Activated T-cell treated with anti-CD3 and anti-CD28 coated beads, Interleukin-2, amount 50 U/mL, for 72 hours (primary cell): ENCODE results near the gene MIOS. TPM values are rescaled to one million over a fixed set of nuclear protein-coding genes. Genes with fewer than 3 reads are reported as not detected.

Experiments used
- ATAC-seq, 2 donors: fragments of 150-1000 bp; cut with Tn5 transposase; replicated peaks in 1 of 2; 2 replicates each; pipeline ENCODE4 v1.10.0; 2021; ENCODE audit warnings: moderate library complexity in 2 of 2, mild to moderate bottlenecking in 1 of 2
- DNase-seq, 2 donors: peaks; one replicate each; pipeline ENCODE4 v3.0.0; 2021 to 2022; ENCODE audit warnings: mixed read lengths in 1 of 2
- H3K27ac Mint-ChIP-seq: one replicate; pipeline ENCODE4 v1.8.0; 2022; ENCODE audit warnings: mild to moderate bottlenecking, moderate library complexity, mixed read lengths
- H3K27me3 Mint-ChIP-seq: one replicate; pipeline ENCODE4 v1.8.0; 2022; ENCODE audit warnings: low read depth, mixed read lengths
- H3K36me3 Mint-ChIP-seq, 2 donors: one replicate each; pipeline ENCODE4 v1.8.0; 2022; ENCODE audit warnings: mixed read lengths in 2 of 2, mild to moderate bottlenecking in 1 of 2; ENCODE audit not compliant: insufficient read depth in 2 of 2
- H3K4me1 Mint-ChIP-seq: one replicate; pipeline ENCODE4 v1.8.0; 2022; ENCODE audit warnings: low read depth, mixed read lengths
- H3K4me3 Mint-ChIP-seq, 2 donors: one replicate each; pipeline ENCODE4 v1.8.0; 2022; ENCODE audit warnings: mild to moderate bottlenecking in 2 of 2, mixed read lengths in 2 of 2, moderate library complexity in 2 of 2
- H3K9me3 Mint-ChIP-seq, 2 donors: one replicate each; pipeline ENCODE4 v1.8.0; 2022; ENCODE audit warnings: mixed read lengths in 2 of 2
- total RNA-seq, 2 donors: library from RNA; stranded (reverse); gene quantifications; one replicate each; pipeline ENCODE4 v1.2.3, GENCODE V29; 2022

Gene MIOS
- total RNA-seq, 2 donors from 2014 or later: 49.5 to 60.7 TPM

- ATAC-seq (no peak), DNase-seq (no peak)
- Mint-ChIP-seq H3K27me3 (no peaks in the 10 kb centered on the region), H3K27ac (no peak overlapping the region), H3K9me3 (no peaks in the 10 kb centered on the region), H3K4me3 (no peak overlapping the region), H3K4me1 (peaks cover 11% of the 10 kb centered on the region), H3K36me3 (no peaks in the 10 kb centered on the region)
Measured at GRCh38 chr7:7614018-7614741, 47.5 kb downstream of the MIOS start.

- Mint-ChIP-seq H3K9me3 (no peaks in the 10 kb centered on the region), H3K4me1 (peaks cover 11% of the 10 kb centered on the region), H3K27me3 (no peaks in the 10 kb centered on the region), H3K36me3 (no peaks in the 10 kb centered on the region), H3K27ac (no peak overlapping the region), H3K4me3 (no peak overlapping the region)
- no peak for DNase-seq
- ATAC-seq: no peak
Measured at GRCh38 chr7:7617550-7617949, 50.9 kb downstream of the MIOS start.

GRCh38 chr7:7618410-7618809 lies 51.7 kb downstream of the MIOS start:
- ATAC-seq: no peak
- Mint-ChIP-seq H3K27ac (no peak overlapping the region), H3K9me3 (no peaks in the 10 kb centered on the region), H3K36me3 (no peaks in the 10 kb centered on the region), H3K4me1 (peaks cover 11% of the 10 kb centered on the region), H3K27me3 (no peaks in the 10 kb centered on the region), H3K4me3 (no peak overlapping the region)
- DNase-seq: no peak

- H3K27ac Mint-ChIP-seq: no peak overlapping the region
- no peaks in the 10 kb centered on the region for H3K9me3 Mint-ChIP-seq
- DNase-seq (no peak), ATAC-seq (no peak)
- no peaks in the 10 kb centered on the region for H3K27me3 Mint-ChIP-seq
- H3K4me1 Mint-ChIP-seq: peaks cover 11% of the 10 kb centered on the region
- H3K36me3 Mint-ChIP-seq: no peaks in the 10 kb centered on the region
- H3K4me3 Mint-ChIP-seq: no peak overlapping the region
Measured at GRCh38 chr7:7620236-7620635, 53.6 kb downstream of the MIOS start.

- no peak for ATAC-seq
Measured at GRCh38 chr7:7620644-7621210, 54.0 kb downstream of the MIOS start.

GRCh38 chr7:7628476-7628875 lies 61.8 kb downstream of the MIOS start:
- ATAC-seq: no peak
- H3K4me3 Mint-ChIP-seq: no peak overlapping the region
- H3K27me3 Mint-ChIP-seq: no peaks in the 10 kb centered on the region
- H3K36me3 Mint-ChIP-seq: peaks cover 6 to 16% of the 10 kb centered on the region in 2 donors
- DNase-seq: no peak
- H3K4me1 Mint-ChIP-seq: peaks cover 10% of the 10 kb centered on the region
- no peak overlapping the region for H3K27ac Mint-ChIP-seq
- H3K9me3 Mint-ChIP-seq: peaks cover 4 to 10% of the 10 kb centered on the region in 2 donors

More at GRCh38 chr7:7620644-7621210, 54.0 kb downstream of the MIOS start:
- no peak overlapping the region for H3K4me3 Mint-ChIP-seq
- H3K4me1 Mint-ChIP-seq: peaks cover 11% of the 10 kb centered on the region
- peaks cover 0 to under 1% of the 10 kb centered on the region in 2 donors for H3K9me3 Mint-ChIP-seq
- no peak for DNase-seq
- no peaks in the 10 kb centered on the region for H3K36me3 Mint-ChIP-seq
- no peak overlapping the region for H3K27ac Mint-ChIP-seq
- H3K27me3 Mint-ChIP-seq: no peaks in the 10 kb centered on the region

- ATAC-seq (peak; percentile 39 to 45), DNase-seq (no peak)
- Mint-ChIP-seq H3K4me3 (no peak overlapping the region), H3K27ac (no peak overlapping the region), H3K9me3 (peaks cover 4 to 9% of the 10 kb centered on the region in 2 donors), H3K4me1 (peaks cover 10% of the 10 kb centered on the region), H3K27me3 (no peaks in the 10 kb centered on the region), H3K36me3 (peaks cover 6 to 16% of the 10 kb centered on the region in 2 donors)
Measured at GRCh38 chr7:7630626-7631329, 64.1 kb downstream of the MIOS start.

- Mint-ChIP-seq H3K27ac (peak overlapping the region; percentile 94), H3K27me3 (no peaks in the 10 kb centered on the region), H3K36me3 (peaks cover 3 to 29% of the 10 kb centered on the region in 2 donors), H3K9me3 (no peaks in the 10 kb centered on the region), H3K4me3 (peak overlapping the region; percentile 91 to 98), H3K4me1 (peaks cover 38% of the 10 kb centered on the region)
- ATAC-seq: no peak
- DNase-seq: no peak
Measured at GRCh38 chr7:7639421-7639820, 72.7 kb downstream of the MIOS start.

- peak overlapping the region; percentile 91 to 98 for H3K4me3 Mint-ChIP-seq
- no peaks in the 10 kb centered on the region for H3K9me3 Mint-ChIP-seq
- H3K4me1 Mint-ChIP-seq: peaks cover 38% of the 10 kb centered on the region
- H3K27me3 Mint-ChIP-seq: no peaks in the 10 kb centered on the region
- H3K27ac Mint-ChIP-seq: peak overlapping the region; percentile 94
- peaks cover 3 to 29% of the 10 kb centered on the region in 2 donors for H3K36me3 Mint-ChIP-seq
- peak; percentile 62 to 67 for DNase-seq
- peak; percentile 44 to 49 for ATAC-seq
Measured at GRCh38 chr7:7639847-7640220, 73.2 kb downstream of the MIOS start.

GRCh38 chr7:7640221-7641128 lies 73.8 kb downstream of the MIOS start, which contains the start of gene UMAD1:
TSS of gene UMAD1 (plus strand) at chr7:7640752. CDS start at chr7:7673372, 32,620 bp downstream.
- ATAC-seq: peak; percentile 95 to 96
- Mint-ChIP-seq H3K27ac (peak within 1 kb of the TSS; percentile 94), H3K9me3 (no peaks in the 10 kb centered on the region), H3K4me1 (peaks cover 41% of the 10 kb centered on the region), H3K4me3 (peak within 1 kb of the TSS; percentile 91 to 98), H3K36me3 (peaks cover 3 to 30% of the 10 kb centered on the region in 2 donors), H3K27me3 (no peaks in the 10 kb centered on the region)
- DNase-seq: peak; percentile 96 to 99

- H3K36me3 Mint-ChIP-seq: peaks cover 3 to 36% of the 10 kb centered on the region in 2 donors
- peak overlapping the region; percentile 91 to 98 for H3K4me3 Mint-ChIP-seq
- H3K27ac Mint-ChIP-seq: peak overlapping the region; percentile 94
- H3K27me3 Mint-ChIP-seq: no peaks in the 10 kb centered on the region
- ATAC-seq (peak in 1 of 2 donors; percentile 6), DNase-seq (no peak)
- H3K9me3 Mint-ChIP-seq: no peaks in the 10 kb centered on the region
- peaks cover 48% of the 10 kb centered on the region for H3K4me1 Mint-ChIP-seq
Measured at GRCh38 chr7:7641129-7641663, 74.5 kb downstream of the MIOS start.

GRCh38 chr7:7642081-7642480 lies 75.4 kb downstream of the MIOS start:
- Mint-ChIP-seq H3K4me3 (peak overlapping the region; percentile 91 to 98), H3K27me3 (no peaks in the 10 kb centered on the region), H3K4me1 (peaks cover 56% of the 10 kb centered on the region), H3K27ac (peak overlapping the region; percentile 94), H3K36me3 (peaks cover 4 to 32% of the 10 kb centered on the region in 2 donors), H3K9me3 (no peaks in the 10 kb centered on the region)
- no peak for DNase-seq
- no peak for ATAC-seq
